DMS53 (cell line): Measurements from ENCODE around the gene ARAF.

Experiments used
- DNase-seq: peaks from one replicate; lab custom pipeline; 2025; lab: John Stamatoyannopoulos, UW

Gene ARAF

GRCh38 chrX:47620303-47620685, 59.3 kb downstream of the ARAF start:
- DNase-seq: no peak
